Measurements from ENCODE around the gene NKX2-4.

GRCh38 chr20:21372016-21372415 is 25.3 kb downstream of the NKX2-4 start:
- no peak for TF ChIP-seq POLR2A (IDR thresholded peaks at IDR 0.05)
- no peak for TF ChIP-seq CTCF (IDR thresholded peaks at IDR 0.05)
